Mucosa of gallbladder (tissue), 1 donor: ENCODE results near the gene DCAF7. TPM values are rescaled to one million over a fixed set of nuclear protein-coding genes. Genes with fewer than 3 reads are reported as not detected.

Experiments
- DNase-seq: peaks from one replicate; pipeline ENCODE4 v3.0.0-alpha.2; 2020; ENCODE audit warnings: low spot score
- total RNA-seq: library from RNA; stranded (reverse); gene quantifications from one replicate; pipeline ENCODE4 v1.2.1, GENCODE V29; 2021
- donor health status: DM: no; HTN: no; CAD: no.

Gene DCAF7
- total RNA-seq, 1 donor from 2014 or later: 81.8 TPM

- no peak for DNase-seq
Observed at GRCh38 chr17:63525190-63525946, 24.9 kb upstream of the DCAF7 start.

GRCh38 chr17:63526861-63527260 lies 23.4 kb upstream of the DCAF7 start:
- DNase-seq: no peak

- no peak for DNase-seq
Observed at GRCh38 chr17:63528183-63528582, 22.1 kb upstream of the DCAF7 start.

DNA sequence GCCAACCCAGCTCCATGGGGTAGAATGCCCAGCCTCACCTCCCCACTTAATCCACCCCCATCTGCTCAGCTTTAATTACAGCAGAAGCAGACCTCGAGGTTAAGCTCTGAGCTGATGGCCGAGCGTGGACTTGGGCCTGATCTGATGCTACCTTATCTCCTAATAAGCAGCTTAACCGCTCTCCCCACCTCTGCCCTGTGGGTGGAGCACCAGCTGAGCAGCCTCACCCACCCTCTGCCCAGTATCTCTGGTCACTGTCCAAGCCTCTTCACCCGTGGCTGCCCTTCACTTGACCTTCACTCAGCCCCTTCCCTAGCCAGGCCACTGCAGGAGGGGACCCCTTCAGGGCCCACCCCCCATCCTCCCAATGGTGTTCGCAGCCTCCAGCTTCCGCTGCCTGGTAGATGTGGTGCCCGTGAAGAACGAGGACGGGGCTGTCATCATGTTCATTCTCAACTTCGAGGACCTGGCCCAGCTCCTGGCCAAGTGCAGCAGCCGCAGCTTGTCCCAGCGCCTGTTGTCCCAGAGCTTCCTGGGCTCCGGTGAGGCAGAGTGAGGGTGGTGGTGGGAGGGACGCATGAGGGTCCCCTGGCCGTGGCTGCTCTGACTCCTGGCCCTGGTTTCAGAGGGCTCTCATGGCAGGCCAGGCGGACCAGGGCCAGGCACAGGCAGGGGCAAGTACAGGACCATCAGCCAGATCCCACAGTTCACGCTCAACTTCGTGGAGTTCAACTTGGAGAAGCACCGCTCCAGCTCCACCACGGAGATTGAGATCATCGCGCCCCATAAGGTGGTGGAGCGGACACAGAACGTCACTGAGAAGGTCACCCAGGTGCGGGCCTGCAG lies 20.3 kb upstream of the DCAF7 start:
- no peak for DNase-seq

DNA sequence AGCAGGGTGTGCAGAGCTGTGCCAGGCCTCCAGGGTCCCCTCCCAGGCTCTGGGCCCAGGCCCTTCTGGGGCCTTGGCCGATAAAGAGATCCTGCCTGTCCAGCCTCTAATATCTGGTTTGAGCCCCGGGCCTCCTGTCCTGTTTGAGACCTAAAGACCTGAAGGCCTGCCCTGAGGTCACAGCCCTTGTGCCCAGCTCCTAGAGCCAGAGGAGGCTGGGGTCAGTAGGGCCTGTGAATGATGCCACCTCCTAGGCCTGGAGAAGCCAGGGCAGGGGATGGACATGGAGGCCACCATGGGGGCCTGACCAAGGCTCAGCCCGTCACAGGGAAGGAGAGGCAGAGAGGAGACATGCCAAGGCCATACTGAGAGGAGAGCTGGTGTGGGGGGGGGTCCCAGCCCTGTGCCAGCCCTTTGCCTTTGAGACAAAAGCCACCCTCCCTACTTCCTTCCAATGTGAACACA lies 19.7 kb upstream of the DCAF7 start:
- DNase-seq: no peak

DNA sequence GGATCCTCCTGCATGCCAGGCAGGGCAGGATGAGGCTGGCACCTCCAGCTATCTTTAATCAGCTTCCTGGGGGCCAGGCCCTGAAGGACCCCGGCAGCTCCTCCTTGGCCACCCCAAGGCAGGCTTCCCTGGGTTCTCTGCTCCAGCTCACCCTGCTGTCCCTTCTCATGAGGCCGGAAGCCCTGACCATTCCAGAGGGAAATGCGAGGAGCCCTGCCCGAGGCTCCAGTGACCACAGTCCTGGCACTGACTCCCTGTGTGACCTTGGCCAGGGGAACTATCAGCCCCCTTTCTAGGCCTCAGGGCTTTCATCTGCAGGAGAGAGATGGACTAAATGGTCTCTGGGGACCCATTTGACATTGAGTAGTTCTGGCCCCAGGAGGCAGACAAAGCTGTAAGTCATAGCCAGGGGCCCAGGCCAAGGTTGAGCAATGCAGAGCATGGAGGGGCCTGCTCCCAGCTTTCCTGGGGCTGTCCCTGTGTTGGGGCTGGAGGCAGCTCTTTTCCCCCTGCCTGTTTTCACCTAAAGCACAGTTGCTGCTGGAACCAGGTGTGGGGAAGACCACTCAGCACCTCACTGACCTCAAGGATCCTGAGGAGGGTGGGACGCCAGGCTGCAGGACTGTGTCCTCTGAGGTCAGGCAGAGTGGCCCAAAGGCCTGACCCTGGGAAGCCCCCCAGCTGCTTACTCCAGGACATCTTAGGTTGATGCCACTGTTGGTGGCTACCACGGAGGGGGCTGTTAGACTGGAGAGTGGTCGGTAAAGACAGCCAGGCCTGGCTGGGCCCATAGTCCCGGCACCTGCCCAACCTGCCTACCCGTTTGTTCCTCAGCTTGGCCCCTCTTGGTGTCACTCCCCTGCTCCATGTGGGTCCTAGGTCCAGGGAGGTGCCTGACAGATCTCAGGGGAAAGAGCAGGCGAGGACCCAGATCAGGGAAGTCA lies 19.0 kb upstream of the DCAF7 start:
- no peak for DNase-seq

DNA sequence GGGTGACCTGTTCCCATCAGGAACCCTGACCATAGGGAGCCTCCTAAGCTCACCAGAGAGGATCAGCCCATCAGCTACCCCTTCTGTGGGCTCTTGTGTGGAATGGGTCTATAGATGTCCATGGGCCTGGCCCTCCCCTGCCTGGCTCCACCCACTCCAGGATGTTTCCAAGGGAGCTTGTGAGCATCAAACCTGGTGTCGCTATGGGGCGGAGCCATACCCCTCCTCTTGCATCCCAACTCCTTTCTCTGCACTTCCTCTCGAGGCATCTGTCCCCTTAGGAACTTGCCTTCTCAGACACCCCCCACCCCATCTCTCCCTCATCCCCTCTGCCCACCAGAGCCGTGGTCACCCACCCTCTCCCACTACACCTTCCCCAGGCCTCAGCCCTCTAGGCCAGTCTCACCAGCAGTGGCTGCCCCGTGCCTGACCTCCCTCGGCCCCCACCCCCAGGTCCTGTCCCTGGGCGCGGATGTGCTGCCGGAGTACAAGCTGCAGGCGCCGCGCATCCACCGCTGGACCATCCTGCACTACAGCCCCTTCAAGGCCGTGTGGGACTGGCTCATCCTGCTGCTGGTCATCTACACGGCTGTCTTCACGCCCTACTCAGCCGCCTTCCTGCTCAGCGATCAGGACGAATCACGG lies 16.7 kb upstream of the DCAF7 start:
- no peak for DNase-seq

DNA sequence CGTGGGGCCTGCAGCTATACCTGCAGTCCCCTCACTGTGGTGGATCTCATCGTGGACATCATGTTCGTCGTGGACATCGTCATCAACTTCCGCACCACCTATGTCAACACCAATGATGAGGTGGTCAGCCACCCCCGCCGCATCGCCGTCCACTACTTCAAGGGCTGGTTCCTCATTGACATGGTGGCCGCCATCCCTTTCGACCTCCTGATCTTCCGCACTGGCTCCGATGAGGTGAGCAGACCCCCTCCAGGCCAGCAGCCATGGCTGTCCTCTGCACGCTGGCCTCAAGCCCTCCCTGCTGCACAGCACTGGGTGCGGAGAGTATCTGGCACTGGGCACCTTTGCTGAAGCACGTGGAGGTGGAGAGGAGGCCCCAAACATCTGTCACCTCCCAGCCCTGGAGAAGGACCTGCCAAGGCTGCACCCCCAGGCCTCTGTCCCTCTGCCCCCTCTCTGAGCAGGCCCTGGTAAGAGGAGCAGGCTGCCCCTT lies 16.2 kb upstream of the DCAF7 start:
- no peak for DNase-seq

- no peak for DNase-seq
Observed at GRCh38 chr17:63534816-63535455, 15.3 kb upstream of the DCAF7 start.

GRCh38 chr17:63535640-63536039 lies 14.6 kb upstream of the DCAF7 start:
- no peak for DNase-seq

DNA sequence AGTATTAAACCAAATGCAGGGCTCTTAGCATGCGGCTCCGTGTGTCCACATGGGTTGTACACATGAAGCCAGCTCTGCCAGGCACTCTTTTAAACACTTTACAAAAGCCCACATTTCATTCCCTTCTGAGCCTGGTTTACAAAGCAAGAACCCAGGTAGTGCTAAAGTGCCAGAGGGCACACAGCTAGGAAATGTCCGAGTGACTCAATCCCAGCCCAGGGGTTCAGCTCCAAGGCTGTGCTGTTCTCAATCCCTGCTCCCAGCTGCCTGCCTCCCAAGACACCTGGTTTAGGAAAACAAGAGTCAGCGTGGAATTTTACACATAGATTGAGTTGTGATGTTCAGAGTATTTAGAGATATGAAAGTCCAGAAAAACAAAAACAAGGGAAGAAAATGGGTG lies 13.3 kb upstream of the DCAF7 start:
- no peak for DNase-seq

DNA sequence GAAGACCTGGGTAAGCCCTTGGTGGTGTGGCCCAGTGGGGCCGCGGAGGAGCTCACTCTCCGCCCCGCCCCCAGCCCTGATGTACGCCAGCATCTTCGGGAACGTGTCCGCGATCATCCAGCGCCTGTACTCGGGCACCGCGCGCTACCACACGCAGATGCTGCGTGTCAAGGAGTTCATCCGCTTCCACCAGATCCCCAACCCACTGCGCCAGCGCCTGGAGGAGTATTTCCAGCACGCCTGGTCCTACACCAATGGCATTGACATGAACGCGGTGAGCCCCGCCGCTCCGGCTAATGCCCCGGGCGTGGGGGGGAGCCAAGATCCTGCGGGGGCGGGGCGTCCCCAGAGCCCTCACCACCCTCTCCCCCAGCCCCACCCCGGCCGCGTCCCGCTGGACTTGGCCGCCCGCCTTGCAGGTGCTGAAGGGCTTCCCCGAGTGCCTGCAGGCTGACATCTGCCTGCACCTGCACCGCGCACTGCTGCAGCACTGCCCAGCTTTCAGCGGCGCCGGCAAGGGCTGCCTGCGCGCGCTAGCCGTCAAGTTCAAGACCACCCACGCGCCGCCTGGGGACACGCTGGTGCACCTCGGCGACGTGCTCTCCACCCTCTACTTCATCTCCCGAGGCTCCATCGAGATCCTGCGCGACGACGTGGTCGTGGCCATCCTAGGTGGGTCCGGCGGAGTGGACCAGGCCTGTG lies 12.1 kb upstream of the DCAF7 start:
- DNase-seq: no peak

GRCh38 chr17:63538693-63539595 lies 11.3 kb upstream of the DCAF7 start:
- DNase-seq: no peak

- DNase-seq: no peak
Observed at GRCh38 chr17:63540590-63540989, 9.7 kb upstream of the DCAF7 start.

GRCh38 chr17:63542218-63542545 lies 8.1 kb upstream of the DCAF7 start:
- DNase-seq: no peak

- DNase-seq: no peak
Observed at GRCh38 chr17:63542942-63543821, 7.1 kb upstream of the DCAF7 start.

- no peak for DNase-seq
Observed at GRCh38 chr17:63543822-63544420, 6.4 kb upstream of the DCAF7 start.
